ENCODE results near the gene GBP3. TPM values are rescaled to one million over a fixed set of nuclear protein-coding genes. Genes with fewer than 3 reads are reported as not detected.
A peak's percentile ranks its signal among the peaks of the same experiment; 100 is the strongest.
"Not testable (repeated sequence)": the region's sequence is repeated elsewhere in the genome, so short reads cannot be mapped to it uniquely, and the experiment has no call there.

The GBP3 gene
- total RNA-seq, 1 donor from 2014 or later: 4.3 TPM

- no peak for ATAC-seq
Measured at GRCh38 chr1:88979749-88980116, 42.9 kb downstream of the GBP3 start.

GRCh38 chr1:88979054-88979748, 43.5 kb downstream of the GBP3 start:
- DNase-seq (ENCODE audit: low spot score) (no peak), ATAC-seq (no peak)

More at GRCh38 chr1:88979749-88980116, 42.9 kb downstream of the GBP3 start:
- no peak for DNase-seq (ENCODE audit: low spot score)

GRCh38 chr1:88976235-88976634, 46.4 kb downstream of the GBP3 start:
- DNase-seq (ENCODE audit: low spot score) (no peak), ATAC-seq (no peak)

GRCh38 chr1:88974616-88975172, 48.0 kb downstream of the GBP3 start:
- ATAC-seq; DNase-seq (ENCODE audit: low spot score): not testable (repeated sequence)

GRCh38 chr1:88973520-88974137, 49.0 kb downstream of the GBP3 start:
- peak; percentile 68 for ATAC-seq
- DNase-seq (ENCODE audit: low spot score): no peak

- no peak for ATAC-seq
- DNase-seq (ENCODE audit: low spot score): no peak
Measured at GRCh38 chr1:88961647-88962275, 60.9 kb downstream of the GBP3 start.

GRCh38 chr1:88961081-88961480, 61.6 kb downstream of the GBP3 start:
- no peak for ATAC-seq
- no peak for DNase-seq (ENCODE audit: low spot score)

Other genes starting within 250 kb of the GBP3 start
- 9.7 TPM for gene GTF2B, start 131.3 kb downstream of the GBP3 start, total RNA-seq
- gene KYAT3, start 30.2 kb downstream of the GBP3 start, total RNA-seq: 9.0 TPM
- 7.6 TPM for gene RBMXL1, start 30.2 kb downstream of the GBP3 start, total RNA-seq
- 11.1 TPM for gene GBP1, start 42.3 kb upstream of the GBP3 start, total RNA-seq
- gene GBP2, start 103.2 kb upstream of the GBP3 start, total RNA-seq: 7.8 TPM
- gene GBP7, start 153.1 kb upstream of the GBP3 start, total RNA-seq: 22.9 TPM
- 5.3 TPM for gene GBP4, start 176.1 kb upstream of the GBP3 start, total RNA-seq
- gene GBP5, start 250.0 kb upstream of the GBP3 start, total RNA-seq: 0.68 TPM